ACHN (cell line): Measurements from ENCODE around the gene HJURP.
"Not testable (repeated sequence)": the region's sequence is repeated elsewhere in the genome, so short reads cannot be mapped to it uniquely, and the experiment has no call there.

ENCODE experiments used
- DNase-seq: peaks from one replicate; pipeline ENCODE4 v3.0.0-alpha.2; 2015
- in situ Hi-C: cut with HindIII; loops from 2 replicates; pipeline ENCODE4 v1.10.0; 2017; ENCODE audit warnings: low sequenced_read_pairs, low pct_ligation_motif_present, low pct_unique_long_range_greater_than_20kb

HJURP gene

DNA sequence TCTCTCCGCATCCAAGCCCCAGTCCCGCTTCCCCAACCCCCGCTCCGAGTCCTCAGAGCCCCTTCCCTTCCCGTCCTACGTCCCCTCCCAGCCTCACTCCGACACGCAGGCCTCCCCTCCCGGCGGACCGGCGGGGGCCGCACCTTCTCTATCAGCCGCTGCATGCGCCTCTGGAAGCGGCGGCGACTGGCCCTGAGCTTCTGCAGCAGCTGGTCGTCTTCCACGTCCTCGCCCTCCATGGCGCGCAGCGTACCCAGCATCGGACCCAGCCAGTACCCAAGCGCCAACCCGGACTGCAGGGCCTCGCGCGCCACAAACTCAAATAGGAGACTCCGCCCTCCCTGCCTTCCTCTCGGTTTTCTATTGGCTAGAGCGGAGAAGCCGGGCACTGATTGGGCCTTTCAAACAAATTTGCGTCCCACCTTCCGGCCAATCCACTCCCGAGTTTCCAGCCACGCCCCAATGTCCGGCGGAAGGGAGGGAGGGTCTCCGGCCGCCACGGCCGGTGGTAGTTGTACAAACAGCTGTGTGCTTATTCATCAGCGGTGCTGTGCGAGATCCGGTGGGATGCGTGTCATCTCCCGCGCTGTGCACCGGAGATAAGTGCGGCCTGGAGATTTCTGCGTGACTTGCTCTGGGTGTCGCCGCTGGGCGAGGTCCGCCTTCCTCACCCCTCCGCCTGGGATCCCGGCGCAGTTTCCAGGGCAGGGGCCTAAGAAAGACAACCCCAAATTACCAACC, at the start of gene HJURP:
Gene HJURP, minus strand, starts transcription at position 295 of the 741 bp plus-strand sequence. Its CDS starts 35 bp downstream, at position 260.
- in situ Hi-C loops = no loop called here

GRCh38 chr2:233901884-233902283, 47.5 kb upstream of the HJURP start:
- in situ Hi-C loops = no loop called here
- DNase-seq = no peak

More for the DNA sequence above, at the start of gene HJURP:
- DNase-seq = peak; percentile 98

GRCh38 chr2:233901367-233901766, 47.0 kb upstream of the HJURP start:
- in situ Hi-C loops = no loop called here
- no peak for DNase-seq

- DNase-seq, in situ Hi-C loops: not testable (repeated sequence)
Observed at GRCh38 chr2:233896253-233896652, 41.9 kb upstream of the HJURP start.

GRCh38 chr2:233892793-233893192, 38.5 kb upstream of the HJURP start:
- in situ Hi-C loops = no loop called here
- DNase-seq = no peak

DNA sequence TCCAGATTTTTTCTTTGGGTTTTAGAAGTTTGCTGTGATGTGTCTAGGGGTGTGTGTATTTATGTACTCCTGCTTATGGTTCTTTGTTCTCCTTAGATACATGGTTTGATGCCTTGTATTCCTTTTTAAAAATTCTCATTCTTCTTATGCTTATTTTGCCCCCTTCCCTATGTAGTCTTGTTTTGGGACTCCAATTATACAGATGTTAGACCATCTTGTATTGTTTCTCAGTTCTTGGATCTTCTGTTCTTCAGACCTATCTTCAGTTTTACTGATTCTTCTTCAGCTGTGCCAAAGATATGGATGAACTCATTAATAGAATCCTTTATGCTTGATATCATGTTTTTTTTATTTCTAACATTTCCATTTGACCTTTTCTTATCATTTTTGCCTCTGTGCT, 28.0 kb upstream of the HJURP start:
- in situ Hi-C loops = no loop called here
- peak; percentile 9 for DNase-seq

GRCh38 chr2:233872125-233872524, 17.8 kb upstream of the HJURP start:
- DNase-seq, in situ Hi-C loops: not testable (repeated sequence)

DNA sequence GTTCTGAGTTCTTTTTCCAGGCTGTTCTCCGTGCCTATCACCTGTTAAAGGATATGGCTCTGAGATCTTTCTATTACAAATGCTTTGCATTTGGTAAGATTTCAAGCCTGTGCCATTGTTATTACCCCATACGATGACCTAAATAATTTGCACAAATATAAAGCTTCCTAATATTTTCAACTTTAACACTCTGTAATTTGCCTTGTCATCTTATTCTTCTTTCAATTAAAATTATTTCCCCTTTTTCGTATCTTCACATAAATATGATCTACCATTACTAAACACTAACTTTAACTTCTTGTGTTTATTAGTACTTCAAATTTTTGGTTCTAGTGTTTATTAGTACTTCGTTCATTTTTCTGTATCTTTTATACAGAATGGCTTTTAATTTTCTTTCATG, 17.1 kb upstream of the HJURP start:
- no peak for DNase-seq
- in situ Hi-C loops = no loop called here

DNA sequence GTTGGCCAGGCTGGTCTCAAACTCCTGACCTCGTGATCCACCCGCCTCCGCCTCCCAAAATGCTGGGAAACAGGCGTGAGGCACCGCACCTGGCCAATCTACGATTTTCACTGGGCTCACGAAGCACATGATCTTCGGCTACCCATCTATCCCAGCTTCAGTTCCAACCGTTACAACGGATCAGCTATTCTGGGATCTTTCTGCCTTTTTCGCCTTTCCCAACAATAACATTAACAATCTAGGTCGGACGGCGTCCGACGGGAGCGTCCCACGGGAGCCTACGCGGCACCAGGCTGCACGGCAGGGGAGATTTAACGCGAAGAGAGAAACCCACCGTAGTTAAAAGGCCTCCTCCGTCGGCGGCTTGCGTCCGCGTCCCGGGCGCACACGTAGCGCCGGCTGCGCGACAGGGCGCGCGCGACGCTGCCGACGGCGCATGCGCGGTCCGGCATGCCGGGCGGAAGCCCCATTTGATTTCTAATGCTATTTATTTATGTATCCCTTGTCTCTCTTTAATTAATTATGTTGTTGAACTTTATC, 13.7 kb upstream of the HJURP start, which contains the start of gene MSL3B:
Gene MSL3B, minus strand, starts transcription at position 394 of the 540 bp plus-strand sequence.
- DNase-seq = peak; percentile 72
- in situ Hi-C loops = no loop called here

- in situ Hi-C loops = no loop called here
- DNase-seq = no peak
Observed at GRCh38 chr2:233866479-233866878, 12.1 kb upstream of the HJURP start.

GRCh38 chr2:233865838-233866237, 11.5 kb upstream of the HJURP start:
- DNase-seq = no peak
- in situ Hi-C loops = no loop called here

DNA sequence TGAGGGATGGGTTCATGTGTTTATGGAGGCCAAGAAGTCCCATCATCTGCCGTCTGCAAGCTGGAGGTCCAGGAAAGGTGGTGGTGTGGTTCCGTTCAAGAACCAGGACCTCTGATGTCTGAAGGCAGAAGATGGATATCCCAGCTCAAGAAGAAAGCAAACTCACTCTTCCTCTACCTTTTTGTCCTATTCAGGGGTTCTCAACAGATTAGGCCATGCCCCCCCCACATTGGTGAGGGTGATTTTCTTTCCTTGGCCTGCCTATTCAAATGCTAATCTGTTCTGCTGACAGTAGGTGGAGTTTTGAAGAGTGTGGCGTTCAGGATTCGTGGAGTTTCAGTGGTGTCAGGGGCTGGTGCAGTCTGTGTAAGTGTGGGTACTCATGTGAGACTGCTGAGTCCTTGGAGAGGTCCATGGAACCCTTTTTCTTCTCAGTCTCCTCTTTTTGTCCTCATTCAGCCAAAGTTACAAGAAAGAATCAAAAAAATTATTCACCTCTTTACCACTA, 8.0 kb upstream of the HJURP start:
- DNase-seq = no peak
- in situ Hi-C loops = no loop called here

GRCh38 chr2:233858331-233858730, 4.0 kb upstream of the HJURP start:
- no peak for DNase-seq
- in situ Hi-C loops = no loop called here

DNA sequence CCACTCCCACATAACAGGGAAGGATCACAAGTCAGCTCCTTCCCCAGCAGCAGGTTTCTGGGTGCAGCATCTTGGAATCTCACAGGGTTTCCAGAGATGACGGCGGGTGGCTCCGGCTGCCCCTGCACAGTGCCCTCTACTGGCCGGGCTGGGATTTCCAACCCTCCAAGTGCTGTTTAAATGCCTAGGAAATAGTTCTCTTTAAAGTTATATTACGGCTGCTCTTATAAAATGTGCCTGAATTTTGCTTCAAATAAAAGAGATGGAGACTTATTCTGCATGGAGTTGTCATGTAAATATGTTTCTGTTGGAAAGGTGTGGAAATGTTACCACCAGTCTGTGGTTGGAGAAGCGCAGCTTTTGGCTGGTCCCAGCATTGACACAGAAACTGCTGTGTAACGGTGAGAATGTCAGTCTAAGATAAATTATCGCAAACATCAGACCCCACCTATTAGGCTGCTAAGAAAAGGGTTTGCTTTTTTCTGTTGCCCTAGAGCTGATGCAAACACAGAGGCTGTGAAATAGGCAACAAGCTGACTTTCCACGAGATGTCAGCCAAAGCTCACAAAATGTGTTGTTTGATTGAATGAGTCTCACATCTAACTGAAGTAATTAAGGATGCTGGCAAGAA, 3.3 kb upstream of the HJURP start:
- in situ Hi-C loops = no loop called here
- peak; percentile 55 for DNase-seq

GRCh38 chr2:233856184-233856583, 1.8 kb upstream of the HJURP start:
- in situ Hi-C loops = no loop called here
- no peak for DNase-seq

DNA sequence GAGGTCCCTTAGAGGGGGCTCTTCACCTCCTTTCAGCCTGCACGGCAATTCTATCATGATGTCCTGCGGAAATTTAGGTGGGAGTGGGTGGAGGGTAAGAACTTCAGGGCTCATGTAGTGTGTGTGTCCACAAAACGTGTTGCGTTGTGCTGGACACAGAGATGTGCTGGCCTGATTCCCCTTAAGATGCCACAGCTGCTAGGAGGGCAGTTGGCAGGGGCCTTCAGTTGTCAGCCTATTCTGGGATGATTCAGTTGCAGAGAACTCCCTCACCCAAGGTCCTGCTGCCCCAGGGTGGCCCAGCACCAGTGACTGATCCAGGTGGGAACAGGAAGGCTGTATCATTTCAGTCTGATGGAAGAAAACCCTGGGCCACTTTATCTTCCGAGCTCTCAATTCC, 1.0 kb upstream of the HJURP start:
- DNase-seq = no peak
- in situ Hi-C loops = no loop called here

DNA sequence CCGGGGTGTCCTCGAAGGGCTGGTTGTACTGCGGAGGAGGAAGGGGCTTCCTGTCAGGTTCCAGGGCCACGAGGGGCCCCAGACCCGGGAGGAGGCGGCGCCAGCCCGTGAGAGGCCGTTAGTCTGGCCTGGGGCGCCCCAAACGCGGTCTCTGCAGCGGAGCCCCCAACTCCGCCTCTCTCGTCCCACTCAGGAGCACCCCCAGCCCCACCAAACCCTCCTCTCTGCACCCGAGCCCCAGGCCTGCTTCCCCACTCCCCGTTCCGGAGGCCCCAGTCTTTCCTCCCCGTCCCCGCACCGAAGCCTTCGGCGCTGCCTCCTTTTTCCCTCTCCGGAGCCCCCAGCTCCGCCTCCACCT, 473 bp downstream of the HJURP start:
- no peak for DNase-seq
- in situ Hi-C loops = no loop called here

- in situ Hi-C loops = no loop called here
- DNase-seq = no peak
Observed at GRCh38 chr2:233853353-233853752, 982 bp downstream of the HJURP start.

DNA sequence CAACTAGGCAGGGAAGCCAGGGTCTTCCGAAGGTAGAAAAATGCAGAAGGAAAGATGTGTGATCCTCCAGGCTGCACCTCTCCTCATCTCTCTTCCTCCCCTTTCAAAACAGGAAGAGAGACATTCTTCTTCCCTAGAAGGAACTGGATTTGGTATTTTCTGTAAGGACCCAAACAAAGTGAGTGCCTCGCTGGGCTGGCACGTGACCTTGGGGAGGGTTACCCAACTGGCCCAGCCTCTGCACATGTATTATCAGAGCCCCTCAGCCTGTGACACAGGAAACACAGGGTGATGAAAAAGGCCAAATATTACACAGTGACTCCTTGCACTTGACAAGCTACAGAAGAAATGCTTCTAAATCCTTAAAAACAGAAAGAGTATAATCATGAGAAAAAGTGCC, 2.3 kb downstream of the HJURP start:
- no peak for DNase-seq
- in situ Hi-C loops = no loop called here

GRCh38 chr2:233851169-233851568, 3.2 kb downstream of the HJURP start:
- in situ Hi-C loops = no loop called here
- no peak for DNase-seq
